Inferior parietal cortex (tissue), 1 donor: ENCODE measurements around the gene NAALADL2.
"Not testable (repeated sequence)": the region's sequence is repeated elsewhere in the genome, so short reads cannot be mapped to it uniquely, and the experiment has no call there.

ENCODE experiments used
- DNase-seq: peaks from one replicate; pipeline ENCODE4 v3.0.0-alpha.2; 2016; ENCODE audit errors: extremely low spot score

The NAALADL2 gene

GRCh38 chr3:175422744-175423143, 563.6 kb downstream of the NAALADL2 start:
- no peak for DNase-seq

DNA sequence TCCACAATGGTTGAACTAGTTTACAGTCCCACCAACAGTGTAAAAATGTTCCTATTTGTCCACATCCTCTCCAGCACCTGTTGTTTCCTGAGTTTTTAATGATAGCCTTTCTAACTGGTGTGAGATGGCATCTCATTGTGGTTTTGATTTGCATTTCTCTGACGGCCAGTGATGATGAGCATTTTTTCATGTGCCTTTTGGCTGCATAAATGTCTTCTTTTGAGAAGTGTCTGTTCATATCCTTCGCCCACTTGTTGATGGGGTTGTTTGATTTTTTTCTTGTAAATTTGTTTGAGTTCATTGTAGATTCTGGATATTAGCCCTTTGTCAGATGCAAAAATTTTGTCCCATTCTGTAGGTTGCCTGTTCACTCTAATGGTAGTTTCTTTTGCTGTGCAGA, 564.7 kb downstream of the NAALADL2 start:
- not testable (repeated sequence) for DNase-seq

DNA sequence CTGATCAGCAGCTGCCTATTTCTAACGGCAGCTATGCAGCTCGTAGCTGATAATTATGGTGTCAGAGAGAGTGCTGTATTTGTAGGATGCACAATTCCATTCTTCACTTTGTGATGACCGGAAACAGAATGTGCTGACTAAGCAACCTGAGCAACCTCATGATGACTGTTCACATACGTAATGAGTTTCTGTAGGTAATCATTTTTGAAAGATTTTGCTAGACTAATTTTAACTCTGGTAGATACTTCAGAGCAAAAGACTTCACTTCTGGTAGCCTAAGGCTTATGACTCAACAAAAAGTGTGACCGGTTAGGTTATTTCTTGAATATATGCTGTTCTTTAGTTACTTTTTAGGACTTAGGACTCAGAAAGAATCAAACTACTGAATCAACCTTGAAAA, 567.7 kb downstream of the NAALADL2 start:
- no peak for DNase-seq

- DNase-seq, result no peak
Observed at GRCh38 chr3:175428466-175428865, 569.3 kb downstream of the NAALADL2 start.

DNA sequence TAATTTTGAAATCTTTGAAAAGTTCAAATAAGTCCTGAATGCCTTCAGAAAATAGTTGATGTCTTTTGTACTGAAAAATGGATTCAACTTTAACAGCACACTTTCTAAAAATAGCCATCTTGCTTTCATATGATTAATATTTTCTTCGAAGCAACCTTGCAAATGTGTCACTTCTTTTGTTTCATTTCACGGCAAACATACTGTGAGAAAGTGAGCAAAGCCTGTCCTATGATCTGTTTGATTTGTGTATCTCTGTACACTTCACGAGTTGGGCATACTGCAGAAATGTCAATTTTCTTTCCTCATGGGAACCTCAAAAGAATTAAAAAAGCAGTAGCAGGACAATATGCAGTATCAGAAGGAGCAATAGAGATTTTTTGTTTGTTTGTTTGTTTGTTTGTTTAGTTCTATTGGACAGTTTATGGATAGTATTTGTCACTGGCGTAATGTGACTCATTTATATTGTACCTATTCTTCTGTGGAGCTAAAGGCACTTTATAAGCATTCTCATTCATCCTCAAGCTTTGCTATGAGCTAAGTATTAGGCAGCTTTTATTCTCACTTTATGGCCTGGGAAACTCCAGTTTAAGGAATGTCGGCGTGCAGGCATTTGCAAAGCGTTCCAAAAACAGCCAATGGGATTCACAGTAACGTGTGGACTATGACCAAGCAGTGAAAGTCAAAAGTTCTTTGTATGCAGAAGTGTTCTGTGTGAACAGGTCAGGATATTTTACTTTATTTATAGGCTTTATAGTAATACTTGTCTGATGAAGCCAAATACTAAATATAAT, 572.0 kb downstream of the NAALADL2 start:
- no peak for DNase-seq

DNA sequence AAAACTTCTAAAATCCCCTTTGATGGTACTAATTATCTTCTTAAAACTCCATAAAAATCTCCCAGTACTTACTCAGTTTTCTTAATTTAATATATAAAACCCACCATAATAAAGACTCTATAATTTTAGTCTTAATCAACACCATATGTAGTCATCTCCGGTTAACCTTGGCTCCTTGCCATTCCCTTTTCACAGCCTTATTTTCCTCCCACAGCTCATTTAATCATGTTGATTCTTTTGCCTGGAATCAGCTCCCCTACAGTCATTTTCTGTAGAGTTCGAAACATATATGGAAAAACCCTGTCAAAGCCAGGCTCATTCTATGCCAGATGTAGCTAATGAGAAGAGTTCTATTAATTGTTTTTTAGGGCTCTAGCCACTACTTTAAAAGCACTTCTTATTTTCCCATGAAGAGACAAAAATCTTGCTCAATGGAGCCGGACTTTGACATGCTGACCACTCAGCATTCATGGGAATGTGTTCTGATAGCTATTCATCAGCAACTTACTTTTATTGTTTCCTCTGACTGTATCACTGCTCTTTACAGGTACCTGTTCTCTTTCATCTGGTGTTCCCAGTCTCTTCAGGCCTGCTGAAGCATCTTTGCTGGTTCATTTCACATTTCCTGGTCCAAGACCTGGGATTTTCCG, 573.4 kb downstream of the NAALADL2 start:
- no peak for DNase-seq

DNA sequence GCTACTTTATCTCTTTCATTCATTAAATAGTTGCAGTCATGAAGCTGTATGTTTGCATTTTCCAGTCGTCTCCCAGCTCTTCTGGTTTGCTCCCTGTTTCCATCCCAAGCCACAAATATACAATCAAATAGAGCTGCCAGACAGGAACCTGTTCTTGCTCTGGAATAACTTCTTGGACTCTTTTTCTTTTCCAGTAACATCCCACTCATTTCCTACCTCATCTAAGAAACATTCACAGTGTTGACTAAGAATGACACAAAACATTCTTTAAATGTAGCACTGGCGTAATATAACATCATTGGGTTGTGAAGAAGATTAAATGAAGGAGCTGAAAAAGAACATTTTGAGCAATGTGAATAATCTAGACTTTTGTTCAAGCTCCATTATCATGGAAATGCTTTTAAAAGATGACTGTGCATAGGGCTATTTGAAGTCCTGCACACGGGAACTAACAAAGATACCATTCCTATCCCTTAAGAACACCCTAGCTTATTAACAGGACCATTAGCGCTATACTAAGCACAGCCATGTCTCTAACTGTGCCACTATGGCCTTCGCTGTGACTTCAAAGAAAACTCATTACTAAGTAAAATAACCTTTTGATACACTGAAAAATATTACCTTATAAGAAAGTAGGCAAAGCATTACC, 574.0 kb downstream of the NAALADL2 start:
- DNase-seq, result no peak

GRCh38 chr3:175434561-175434960, 575.4 kb downstream of the NAALADL2 start:
- DNase-seq, result no peak

DNA sequence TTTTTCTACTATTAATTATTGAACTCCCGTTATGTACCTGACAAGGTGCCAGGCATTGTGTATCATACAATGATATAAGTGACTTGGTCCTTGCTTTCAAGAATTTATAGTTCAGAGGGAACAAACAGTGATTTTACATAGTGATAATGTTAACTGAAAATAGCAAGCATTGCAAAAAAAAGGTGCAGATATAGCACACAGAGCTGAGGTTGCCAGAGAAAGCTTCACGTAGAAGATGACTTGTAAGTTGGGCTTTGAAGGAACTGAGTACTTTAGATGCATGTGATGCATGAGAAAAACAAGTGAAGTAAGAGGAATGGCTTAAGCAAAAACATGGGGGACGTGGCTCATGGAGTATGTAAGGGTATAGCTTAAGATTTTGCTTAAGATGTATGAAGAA, 584.5 kb downstream of the NAALADL2 start:
- DNase-seq, result no peak

GRCh38 chr3:175445741-175446140, 586.6 kb downstream of the NAALADL2 start:
- DNase-seq, result no peak

GRCh38 chr3:175447521-175447920, 588.4 kb downstream of the NAALADL2 start:
- DNase-seq, result no peak

GRCh38 chr3:175453361-175453760, 594.2 kb downstream of the NAALADL2 start:
- DNase-seq, result no peak

- no peak for DNase-seq
Observed at GRCh38 chr3:175456466-175456865, 597.3 kb downstream of the NAALADL2 start.

DNA sequence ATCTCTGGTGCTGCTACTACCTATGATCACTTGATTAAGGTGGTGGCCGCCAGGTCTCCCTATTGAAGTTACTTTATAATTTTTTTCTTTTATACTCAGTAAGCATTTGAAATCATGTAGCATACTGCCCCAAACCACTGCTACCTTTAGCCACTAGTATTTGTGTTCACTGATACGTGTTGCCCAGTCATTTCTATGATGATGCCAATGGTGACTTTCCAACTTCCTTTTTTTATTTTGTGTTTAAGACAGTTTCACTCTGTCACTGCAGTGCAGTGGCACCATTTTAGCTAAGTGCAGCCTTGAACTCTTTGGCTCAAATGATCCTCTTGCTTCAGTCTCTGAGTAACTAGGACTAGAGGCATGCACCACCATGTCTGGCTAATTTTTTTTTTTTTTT, 598.2 kb downstream of the NAALADL2 start:
- no peak for DNase-seq

DNA sequence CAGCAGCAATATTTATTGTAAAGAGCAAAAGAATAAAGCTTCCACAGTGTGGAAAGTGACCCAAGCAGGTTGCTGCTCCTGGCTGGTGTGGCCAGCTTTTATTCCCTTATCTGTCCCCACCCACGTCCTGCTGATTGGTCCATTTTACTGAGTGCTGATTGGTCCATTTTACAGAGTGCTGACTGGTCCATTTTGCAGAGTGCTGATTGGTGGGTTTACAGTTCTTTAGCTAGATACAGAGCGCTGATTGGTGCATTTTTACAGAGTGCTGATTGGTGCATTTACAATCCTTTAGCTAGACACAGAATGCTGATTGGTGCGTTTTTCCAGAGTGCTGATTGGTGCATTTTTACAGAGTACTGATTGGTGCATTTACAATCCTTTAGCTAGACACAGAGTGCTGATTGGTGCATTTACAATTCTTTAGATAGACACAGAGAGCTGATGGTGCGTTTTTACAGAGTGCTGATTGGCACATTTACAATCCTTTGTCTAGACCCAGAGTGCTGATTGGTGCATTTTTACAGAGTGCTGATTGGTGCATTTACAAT, 601.8 kb downstream of the NAALADL2 start:
- not testable (repeated sequence) for DNase-seq

DNA sequence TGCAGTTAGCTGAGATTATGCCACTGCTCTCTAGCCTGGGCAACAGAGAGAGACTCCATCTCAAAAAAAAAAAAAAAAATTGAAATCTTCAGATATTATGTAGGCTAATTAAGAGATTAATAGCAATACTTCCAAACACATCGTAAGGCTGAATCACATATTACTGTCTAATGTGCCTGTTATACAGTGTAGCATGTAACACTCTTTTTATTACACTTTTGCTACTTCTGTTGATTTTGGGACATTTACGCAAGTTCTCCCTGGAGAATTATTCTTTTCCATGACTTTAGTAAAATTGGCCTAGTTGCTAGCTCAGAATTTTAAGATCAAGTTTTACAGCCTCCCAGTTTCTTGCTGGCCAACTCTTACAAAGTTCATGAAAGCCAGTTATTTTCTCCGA, 605.2 kb downstream of the NAALADL2 start:
- no peak for DNase-seq

- DNase-seq, result no peak
Observed at GRCh38 chr3:175469124-175469523, 610.0 kb downstream of the NAALADL2 start.

DNA sequence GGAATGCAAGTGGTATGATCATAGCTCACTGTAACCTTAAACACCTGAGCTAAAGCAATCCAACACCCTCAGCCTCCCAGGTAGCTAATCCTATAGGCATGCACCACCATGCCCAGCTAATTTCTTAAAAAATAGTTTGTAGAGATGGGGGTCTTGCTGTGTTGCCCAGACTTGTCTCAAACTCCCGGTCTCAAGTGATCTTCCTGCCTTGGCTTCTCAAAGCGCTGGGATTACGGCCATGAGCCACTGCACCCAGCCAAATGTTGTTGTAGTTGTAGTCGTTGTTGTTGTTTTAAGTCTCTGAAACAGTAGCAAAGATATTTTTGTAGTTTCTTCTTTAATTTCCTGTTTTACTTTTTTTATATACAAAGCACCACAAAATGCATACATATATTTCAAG, 616.6 kb downstream of the NAALADL2 start:
- no peak for DNase-seq

GRCh38 chr3:175476489-175476888, 617.4 kb downstream of the NAALADL2 start:
- DNase-seq, result peak; percentile 20

DNA sequence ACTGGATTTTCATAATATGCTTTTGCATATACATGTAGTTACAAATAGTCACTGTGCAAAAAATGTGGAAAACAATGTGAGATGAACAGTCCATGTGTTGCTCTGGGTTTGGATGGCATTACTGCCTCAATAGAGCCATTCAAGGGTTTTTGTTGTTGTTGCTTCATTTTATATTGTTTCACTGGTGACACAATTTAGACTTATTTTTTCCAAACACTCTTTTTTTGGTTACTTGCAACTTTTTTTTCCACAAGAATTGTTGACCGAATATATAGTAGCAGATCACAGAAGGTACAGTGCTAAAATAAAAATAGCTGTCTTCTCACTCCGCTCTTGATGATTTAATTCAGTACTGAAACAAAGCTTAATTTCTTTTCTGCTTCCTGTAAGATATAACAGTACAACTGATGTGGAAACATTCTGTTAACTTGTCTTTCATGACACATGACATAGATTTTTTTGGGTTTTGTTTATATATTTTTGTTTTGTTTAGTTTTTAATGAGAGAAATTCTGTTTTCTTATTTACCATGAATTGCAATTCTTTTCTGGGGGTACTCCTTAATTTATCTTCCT, 618.6 kb downstream of the NAALADL2 start:
- peak; percentile 58 for DNase-seq

- DNase-seq, result no peak
Observed at GRCh38 chr3:175478301-175478700, 619.2 kb downstream of the NAALADL2 start.

DNA sequence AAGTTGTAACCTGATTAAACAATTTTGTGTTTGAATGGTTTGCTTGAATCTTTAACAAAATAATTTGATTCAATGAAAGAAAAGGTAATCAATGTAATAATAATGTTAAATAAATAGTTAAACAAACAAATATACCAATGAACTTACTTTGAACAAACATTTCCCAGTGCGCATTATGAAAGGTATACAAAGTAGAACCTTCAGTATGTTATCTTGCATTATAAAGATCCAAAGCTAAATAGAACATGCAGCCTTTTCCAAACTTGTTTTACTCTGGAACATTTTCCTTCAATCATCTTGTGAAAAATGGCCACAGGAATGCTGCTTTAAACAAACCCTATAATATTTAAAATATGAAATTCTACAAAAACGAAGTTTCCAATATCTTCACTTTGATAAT, 620.0 kb downstream of the NAALADL2 start:
- DNase-seq, result no peak
